Lower leg skin (tissue), 3 donors: ENCODE data around the gene PGAM5.

ENCODE experiments used
- CTCF ChIP-seq, 3 donors: fragments of 450-650 bp; IDR thresholded peaks; one replicate each; pipeline ENCODE4 v1.5.1; 2016; ENCODE audit warnings: antibody characterized with exemption in 3 of 3, mild to moderate bottlenecking in 3 of 3, moderate library complexity in 2 of 3
- POLR2A ChIP-seq, 2 donors: fragments of 450-650 bp; IDR thresholded peaks; one replicate each; pipeline ENCODE4 v1.6.1; 2016 to 2017; ENCODE audit warnings: antibody characterized with exemption in 2 of 2, mild to moderate bottlenecking in 1 of 2, moderate library complexity in 1 of 2

DNA sequence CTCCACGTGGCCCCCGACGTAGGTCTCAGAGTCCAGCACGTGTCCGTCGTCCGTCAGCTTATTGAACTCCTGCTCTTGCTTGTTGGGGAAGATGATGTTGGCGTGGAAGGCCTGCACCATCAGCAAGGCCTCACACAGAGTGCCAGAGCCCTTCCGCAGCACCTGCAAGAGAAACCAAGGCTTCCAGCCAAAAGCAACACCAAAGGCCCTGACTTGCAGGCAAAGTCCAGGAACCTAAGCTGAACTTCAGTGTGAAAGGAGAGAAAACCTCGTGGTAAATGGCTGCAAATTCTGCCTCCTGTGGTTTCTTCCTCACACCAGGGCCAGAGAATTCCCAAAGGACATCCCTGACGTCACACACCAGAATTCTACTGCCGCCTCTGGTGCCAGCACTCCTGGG, 38.0 kb upstream of the PGAM5 start:
- TF ChIP-seq CTCF (IDR thresholded peaks at IDR 0.05), result no peak
- no peak for TF ChIP-seq POLR2A (IDR thresholded peaks at IDR 0.05)
